Measurements from ENCODE around the gene LRFN4. TPM values are rescaled to one million over a fixed set of nuclear protein-coding genes. Genes with fewer than 3 reads are reported as not detected.

Gene LRFN4
- total and polyA plus RNA-seq, 2 of the 8 experiments (the other 6 are each of a cell fraction or from before 2014, with no cell fraction given): 49.8 to 64.3 TPM

GRCh38 chr11:66851239-66851596 is 5.6 kb upstream of the LRFN4 start:
- Histone ChIP-seq H4K5ac (ENCODE audit: insufficient read length, low read depth, low read length) (no peak overlapping the region), H2BK20ac (ENCODE audit: low read length) (no peak overlapping the region), H3K23ac (ENCODE audit: insufficient read length) (no peak overlapping the region), H3K27ac (ENCODE audit: low read depth, low read length) (no peak overlapping the region), H3K18ac (ENCODE audit: extremely low read depth, low read length) (no peak overlapping the region), H2BK120ac (replicated peaks; ENCODE audit: low read depth, low read length) (no peak overlapping the region), H3K79me2 (ENCODE audit: control insufficient read depth in 1 of 2, insufficient read depth in 2 of 2, low read length in 2 of 2) (no peaks in the 10 kb centered on the region), H2AFZ (ENCODE audit: low read length) (no peak overlapping the region), H4K8ac (ENCODE audit: extremely low read depth, insufficient read depth, low read length) (no peak overlapping the region), H2BK12ac (ENCODE audit: low read depth, low read length) (no peak overlapping the region), H3K56ac (replicated peaks; ENCODE audit: insufficient read length, low read depth, low read length) (no peak overlapping the region), H3K23me2 (ENCODE audit: low read depth, low read length) (peaks cover 6% of the 10 kb centered on the region), H3K9me3 (ENCODE audit: insufficient read depth in 2 of 2, low read depth in 1 of 2, low read length in 1 of 2) (no peaks in the 10 kb centered on the region), H3K9ac (replicated peaks in 1 of 4; ENCODE audit: extremely low read depth in 1 of 4, low read depth in 3 of 4, low read length in 3 of 4) (no peak overlapping the region), H3K4me3 (ENCODE audit: extremely low read depth in 1 of 4, insufficient read depth in 2 of 4, low read depth in 3 of 4, low read length in 4 of 4) (no peak overlapping the region), H4K20me1 (replicated peaks in 1 of 2; ENCODE audit: control insufficient read depth in 1 of 2, insufficient read depth in 2 of 2, low read length in 2 of 2) (no peaks in the 10 kb centered on the region), H3K4ac (replicated peaks; ENCODE audit: insufficient read length, low read depth, low read length) (no peak overlapping the region), H3K4me1 (replicated peaks in 1 of 4; ENCODE audit: control insufficient read depth in 3 of 4, insufficient read depth in 4 of 4, low read length in 3 of 4) (peaks cover 5 to 12% (median 5%) of the 10 kb centered on the region in 4 experiments), H3K4me2 (ENCODE audit: insufficient read depth in 1 of 2, low read depth in 2 of 2, low read length in 2 of 2) (no peak overlapping the region), H3K79me1 (ENCODE audit: low read depth, low read length) (no peaks in the 10 kb centered on the region), H3K14ac (ENCODE audit: insufficient read length) (no peak overlapping the region), H3K36me3 (ENCODE audit: control insufficient read depth in 2 of 4, insufficient read depth in 4 of 4, low read length in 3 of 4) (peaks cover 0 to 14% (median 6%) of the 10 kb centered on the region in 4 experiments; a peak in 6 of 8 replicates), H2AK5ac (ENCODE audit: low read depth, low read length) (no peak overlapping the region), H3K27me3 (replicated peaks in 1 of 4; ENCODE audit: control insufficient read depth in 3 of 4, extremely low read depth in 1 of 4, insufficient read depth in 3 of 4, low read length in 3 of 4) (no peaks in the 10 kb centered on the region), H4K91ac (replicated peaks; ENCODE audit: insufficient read length, low read length) (no peak overlapping the region), H2BK15ac (ENCODE audit: low read length) (no peak overlapping the region), H2BK5ac (ENCODE audit: low read depth, low read length) (no peak overlapping the region)
- ChIA-PET CTCF (ENCODE audit: partially characterized antibody) (interaction anchor here (1.3 to 6.3 kb wide), 15 partner anchors 8 to 202 kb away, joined by 3 to 72 read pairs (median 6); partner anchors contain the start of genes C11orf86 and RCE1), POLR2A (ENCODE audit: partially characterized antibody) (interaction anchor here (1.2 to 5.4 kb wide), 4 partner anchors 7 to 172 kb away, joined by 3 to 53 read pairs (median 6); partner anchors contain the start of genes RCE1 and SYT12)
- 100% methylated on average over 4 of the region's 4 CpGs; no CpG with 5 or more reads in 1 of the 2 experiments for WGBS, 2 experiments (ENCODE audit: extremely low coverage in 1 of 2, insufficient coverage in 1 of 2, insufficient read length in 1 of 2, insufficient replicate concordance in 2 of 2, low coverage in 1 of 2, low lambda C conversion rate in 2 of 2, missing lambda C conversion rate in 1 of 2)
- TF ChIP-seq ASH2L (IDR thresholded peaks at IDR 0.05; ENCODE audit: low read length): no peak
- no peak for TF ChIP-seq HDAC2 (IDR thresholded peaks at IDR 0.05; ENCODE audit: borderline replicate concordance in 1 of 2, low read depth in 2 of 2, low read length in 2 of 2)
- TF ChIP-seq SRF (IDR thresholded peaks at IDR 0.05; ENCODE audit: low read depth, low read length): no peak
- TF ChIP-seq BRCA1 (IDR thresholded peaks at IDR 0.05; ENCODE audit: low read depth, low read length): no peak
- TF ChIP-seq YY1 (IDR thresholded peaks at IDR 0.05; ENCODE audit: low read depth, low read length): no peak
- no peak for TF ChIP-seq CHD2 (IDR thresholded peaks at IDR 0.05; ENCODE audit: low read length)
- TF ChIP-seq BACH1 (IDR thresholded peaks at IDR 0.05; ENCODE audit: low read length): no peak
- no peak for TF ChIP-seq PHF8 (conservative IDR thresholded peaks at IDR 0.05; ENCODE audit: low read depth, low read length)
- TF ChIP-seq JUND (IDR thresholded peaks at IDR 0.05; ENCODE audit: low read length): no peak
- no peak for TF ChIP-seq MAX (IDR thresholded peaks at IDR 0.05)
- FAIRE-seq (no peak), DNase-seq (ENCODE audit: low read depth in 1 of 2, low spot score in 2 of 2) (no peak)

All from H1 (cell line).